SK-N-SH treated with all-trans-retinoic acid at 6 μM for 48 hours (cell line): Measurements from ENCODE around the gene IFIT2.

Experiments used
- ARNTL ChIP-seq: fragments of 450-650 bp; formaldehyde crosslinking; IDR thresholded peaks from 2 replicates; pipeline ENCODE4 v1.5.0; 2020; ENCODE audit warnings: low read depth, mild to moderate bottlenecking, moderate library complexity, borderline replicate concordance
- CREB5 ChIP-seq: fragments of 250-450 bp; sonication (Bioruptor Pico); IDR thresholded peaks from 2 replicates; pipeline ENCODE4 v1.5.1; 2020; ENCODE audit warnings: low read depth, mild to moderate bottlenecking, moderate library complexity
- CSRNP3 ChIP-seq: fragments of 250-450 bp; sonication (Bioruptor Pico); IDR thresholded peaks from 2 replicates; pipeline ENCODE4 v1.5.1; 2021; ENCODE audit warnings: mild to moderate bottlenecking, moderate library complexity
- ESRRG ChIP-seq: fragments of 250-450 bp; sonication (Bioruptor Pico); IDR thresholded peaks from 2 replicates; pipeline ENCODE4 v1.6.1; 2021; ENCODE audit warnings: mild to moderate bottlenecking
- PATZ1 ChIP-seq: fragments of 250-450 bp; sonication (Bioruptor Pico); IDR thresholded peaks from 2 replicates; pipeline ENCODE4 v1.8.0; 2020; ENCODE audit warnings: mild to moderate bottlenecking, moderate library complexity, borderline replicate concordance
- POU6F1 ChIP-seq: fragments of 250-450 bp; sonication (Bioruptor Pico); IDR thresholded peaks from 2 replicates; pipeline ENCODE4 v1.8.0; 2021; ENCODE audit warnings: low read depth, mild to moderate bottlenecking, moderate library complexity, borderline replicate concordance
- SNAI2 ChIP-seq: fragments of 250-450 bp; sonication (Bioruptor Pico); IDR thresholded peaks from 2 replicates; pipeline ENCODE4 v1.5.0; 2020; ENCODE audit warnings: mild to moderate bottlenecking, moderate library complexity
- TSHZ2 ChIP-seq: fragments of 250-450 bp; sonication (Bioruptor Pico); IDR thresholded peaks from 2 replicates; pipeline ENCODE4 v1.5.0; 2020; ENCODE audit warnings: mild to moderate bottlenecking, moderate library complexity
- ZFP30 ChIP-seq: fragments of 450-650 bp; formaldehyde crosslinking; IDR thresholded peaks from 2 replicates; pipeline ENCODE4 v1.5.0; 2022; ENCODE audit warnings: mild to moderate bottlenecking, moderate library complexity
- ZNF565 ChIP-seq: fragments of 450-650 bp; formaldehyde crosslinking; conservative IDR thresholded peaks from 2 replicates; pipeline ENCODE4 v1.5.0; 2020; ENCODE audit warnings: low read depth, mild to moderate bottlenecking, moderate library complexity
- ZNF8 ChIP-seq: fragments of 450-650 bp; formaldehyde crosslinking; IDR thresholded peaks from 2 replicates; pipeline ENCODE4 v1.5.0; 2020; ENCODE audit warnings: mild to moderate bottlenecking, moderate library complexity

- TF ChIP-seq PATZ1 (CRISPR knock-in tag) (no peak), CSRNP3 (CRISPR knock-in tag) (no peak), ESRRG (no peak), ZNF8 (CRISPR knock-in tag) (no peak), CREB5 (no peak), SNAI2 (CRISPR knock-in tag) (no peak), ZNF565 (CRISPR knock-in tag) (no peak), ZFP30 (CRISPR knock-in tag) (no peak), POU6F1 (CRISPR knock-in tag) (no peak), TSHZ2 (CRISPR knock-in tag) (no peak), ARNTL (CRISPR knock-in tag) (no peak)
Observed at GRCh38 chr10:89302625-89303024, 779 bp downstream of the IFIT2 start.
